Immature natural killer cell (primary cell): ENCODE data around the gene DGKQ. TPM values are rescaled to one million over a fixed set of nuclear protein-coding genes. Genes with fewer than 3 reads are reported as not detected.

Experiments
- DNase-seq, 3 donors: peaks; one replicate each; pipeline ENCODE4 v3.0.0; 2022; ENCODE audit warnings: mixed read lengths in 1 of 3
- H3K27ac Mint-ChIP-seq, 6 donors: one replicate each; pipeline ENCODE4 v1.8.0; 2020; ENCODE audit warnings: mixed read lengths in 6 of 6, mild to moderate bottlenecking in 5 of 6, inconsistent platforms in 4 of 6, moderate library complexity in 3 of 6
- H3K27me3 Mint-ChIP-seq, 3 donors: one replicate each; pipeline ENCODE4 v1.8.0; 2020 to 2021; ENCODE audit warnings: low read depth in 3 of 3, mild to moderate bottlenecking in 3 of 3, mixed read lengths in 3 of 3, moderate library complexity in 3 of 3, inconsistent platforms in 1 of 3
- H3K36me3 Mint-ChIP-seq, 3 donors: one replicate each; pipeline ENCODE4 v1.8.0; 2020; ENCODE audit warnings: mixed read lengths in 3 of 3, inconsistent platforms in 2 of 3, mild to moderate bottlenecking in 2 of 3
- H3K4me1 Mint-ChIP-seq, 2 donors: one replicate each; pipeline ENCODE4 v1.8.0; 2020; ENCODE audit warnings: inconsistent platforms in 2 of 2, mild to moderate bottlenecking in 2 of 2, mixed read lengths in 2 of 2, moderate library complexity in 1 of 2
- H3K4me3 Mint-ChIP-seq, 5 donors: one replicate each; pipeline ENCODE4 v1.8.0; 2020; ENCODE audit warnings: mild to moderate bottlenecking in 5 of 5, mixed read lengths in 5 of 5, inconsistent platforms in 3 of 5, moderate library complexity in 3 of 5
- H3K9me3 Mint-ChIP-seq, 6 donors: one replicate each; pipeline ENCODE4 v1.8.0; 2020; ENCODE audit warnings: mild to moderate bottlenecking in 6 of 6, mixed read lengths in 6 of 6, inconsistent platforms in 4 of 6, moderate library complexity in 3 of 6
- polyA plus RNA-seq, 3 donors: library from polyadenylated mRNA; unstranded; fragments of 300-500 nt; fragmentation: Illumina TruSeq; gene quantifications; one replicate each; pipeline ENCODE4 v1.2.3, GENCODE V29; 2021

DGKQ gene
- polyA plus RNA-seq, 3 donors from 2014 or later = 12.1 to 24.0 (median 14.0) TPM

GRCh38 chr4:961351-962230 lies 11.8 kb downstream of the DGKQ start:
- H3K36me3 Mint-ChIP-seq = peaks cover 0 to 5% (median 2%) of the 10 kb centered on the region in 3 donors
- peaks cover 0 to 2% (median 0%) of the 10 kb centered on the region in 6 donors for H3K9me3 Mint-ChIP-seq
- no peak for DNase-seq
- peaks cover 0 to 3% of the 10 kb centered on the region in 2 donors for H3K4me1 Mint-ChIP-seq
- no peak overlapping the region for H3K4me3 Mint-ChIP-seq
- H3K27me3 Mint-ChIP-seq = peaks cover 0 to 12% (median 2%) of the 10 kb centered on the region in 3 donors
- peak overlapping the region in 1 of 6 donors; percentile 13 for H3K27ac Mint-ChIP-seq

GRCh38 chr4:960636-961350 lies 12.6 kb downstream of the DGKQ start:
- H3K36me3 Mint-ChIP-seq = peaks cover 0 to 5% (median 3%) of the 10 kb centered on the region in 3 donors
- DNase-seq = no peak
- H3K27ac Mint-ChIP-seq = no peak overlapping the region
- peaks cover 0 to 10% (median 2%) of the 10 kb centered on the region in 3 donors for H3K27me3 Mint-ChIP-seq
- peaks cover 0 to 3% of the 10 kb centered on the region in 2 donors for H3K4me1 Mint-ChIP-seq
- peaks cover 0 to 2% (median 0%) of the 10 kb centered on the region in 6 donors for H3K9me3 Mint-ChIP-seq
- H3K4me3 Mint-ChIP-seq = no peak overlapping the region

- no peak overlapping the region for H3K4me3 Mint-ChIP-seq
- H3K27ac Mint-ChIP-seq = no peak overlapping the region
- H3K27me3 Mint-ChIP-seq = peaks cover 0 to 10% (median 2%) of the 10 kb centered on the region in 3 donors
- H3K36me3 Mint-ChIP-seq = peaks cover 0 to 5% (median 3%) of the 10 kb centered on the region in 3 donors
- no peak for DNase-seq
- H3K4me1 Mint-ChIP-seq = peaks cover 0 to 3% of the 10 kb centered on the region in 2 donors
- peaks cover 0 to 2% (median 0%) of the 10 kb centered on the region in 6 donors for H3K9me3 Mint-ChIP-seq
Observed at GRCh38 chr4:960140-960635, 13.2 kb downstream of the DGKQ start.

GRCh38 chr4:959338-960139 lies 13.8 kb downstream of the DGKQ start:
- H3K27ac Mint-ChIP-seq = peak overlapping the region in 2 of 6 donors; percentile 23 to 61
- H3K27me3 Mint-ChIP-seq = peaks cover 0 to 10% (median 2%) of the 10 kb centered on the region in 3 donors
- peaks cover 0 to 3% of the 10 kb centered on the region in 2 donors for H3K4me1 Mint-ChIP-seq
- no peak for DNase-seq
- no peak overlapping the region for H3K4me3 Mint-ChIP-seq
- peaks cover 0 to 8% (median 7%) of the 10 kb centered on the region in 3 donors for H3K36me3 Mint-ChIP-seq
- peaks cover 0 to 2% (median 0%) of the 10 kb centered on the region in 6 donors for H3K9me3 Mint-ChIP-seq

GRCh38 chr4:958696-959337 lies 14.6 kb downstream of the DGKQ start:
- DNase-seq = no peak
- H3K27ac Mint-ChIP-seq = peak overlapping the region in 4 of 6 donors; percentile 23 to 53 (median 30)
- no peak overlapping the region for H3K4me3 Mint-ChIP-seq
- H3K4me1 Mint-ChIP-seq = peaks cover 0 to 3% of the 10 kb centered on the region in 2 donors
- H3K36me3 Mint-ChIP-seq = peaks cover 0 to 10% (median 8%) of the 10 kb centered on the region in 3 donors
- H3K27me3 Mint-ChIP-seq = peaks cover 0 to 7% (median 2%) of the 10 kb centered on the region in 3 donors
- peaks cover 0 to 2% (median 0%) of the 10 kb centered on the region in 6 donors for H3K9me3 Mint-ChIP-seq

GRCh38 chr4:958314-958665 lies 15.1 kb downstream of the DGKQ start:
- Mint-ChIP-seq H3K36me3 (peaks cover 0 to 10% (median 8%) of the 10 kb centered on the region in 3 donors), H3K27ac (peak overlapping the region in 2 of 6 donors; percentile 23 to 53), H3K4me1 (peaks cover 0 to 3% of the 10 kb centered on the region in 2 donors), H3K9me3 (peaks cover 0 to 2% (median 0%) of the 10 kb centered on the region in 6 donors), H3K27me3 (peaks cover 0 to 7% (median 2%) of the 10 kb centered on the region in 3 donors), H3K4me3 (no peak overlapping the region)
- DNase-seq = no peak

- peaks cover 0 to 6% (median 2%) of the 10 kb centered on the region in 3 donors for H3K27me3 Mint-ChIP-seq
- H3K27ac Mint-ChIP-seq = peak overlapping the region in 2 of 6 donors; percentile 45 to 64
Observed at GRCh38 chr4:957581-958313, 15.6 kb downstream of the DGKQ start.

GRCh38 chr4:957231-957580 lies 16.2 kb downstream of the DGKQ start:
- no peak for DNase-seq

More at GRCh38 chr4:957581-958313, 15.6 kb downstream of the DGKQ start:
- peaks cover 0 to 3% of the 10 kb centered on the region in 2 donors for H3K4me1 Mint-ChIP-seq
- H3K4me3 Mint-ChIP-seq = no peak overlapping the region
- peaks cover 0 to 10% (median 8%) of the 10 kb centered on the region in 3 donors for H3K36me3 Mint-ChIP-seq
- peaks cover 0 to 2% (median 0%) of the 10 kb centered on the region in 6 donors for H3K9me3 Mint-ChIP-seq
- no peak for DNase-seq

GRCh38 chr4:956531-957230 lies 16.7 kb downstream of the DGKQ start:
- Mint-ChIP-seq H3K4me1 (peaks cover 0 to 3% of the 10 kb centered on the region in 2 donors), H3K27me3 (peaks cover 0 to 7% (median 2%) of the 10 kb centered on the region in 3 donors), H3K4me3 (no peak overlapping the region), H3K27ac (no peak overlapping the region), H3K36me3 (peaks cover 0 to 10% (median 8%) of the 10 kb centered on the region in 3 donors), H3K9me3 (no peaks in the 10 kb centered on the region)
- no peak for DNase-seq

More at GRCh38 chr4:957231-957580, 16.2 kb downstream of the DGKQ start:
- H3K4me3 Mint-ChIP-seq = no peak overlapping the region
- H3K4me1 Mint-ChIP-seq = peaks cover 0 to 3% of the 10 kb centered on the region in 2 donors
- H3K36me3 Mint-ChIP-seq = peaks cover 0 to 10% (median 8%) of the 10 kb centered on the region in 3 donors
- H3K27ac Mint-ChIP-seq = no peak overlapping the region
- peaks cover 0 to 8% (median 2%) of the 10 kb centered on the region in 3 donors for H3K27me3 Mint-ChIP-seq
- H3K9me3 Mint-ChIP-seq = peaks cover 0 to 2% (median 0%) of the 10 kb centered on the region in 6 donors

GRCh38 chr4:955931-956381 lies 17.4 kb downstream of the DGKQ start:
- peaks cover 0 to 10% (median 8%) of the 10 kb centered on the region in 3 donors for H3K36me3 Mint-ChIP-seq
- no peak overlapping the region for H3K27ac Mint-ChIP-seq
- no peak overlapping the region for H3K4me3 Mint-ChIP-seq
- peaks cover 0 to 7% (median 2%) of the 10 kb centered on the region in 3 donors for H3K27me3 Mint-ChIP-seq
- H3K9me3 Mint-ChIP-seq = no peaks in the 10 kb centered on the region
- no peak for DNase-seq
- peaks cover 0 to 3% of the 10 kb centered on the region in 2 donors for H3K4me1 Mint-ChIP-seq

GRCh38 chr4:955161-955921 lies 18.0 kb downstream of the DGKQ start:
- no peak overlapping the region for H3K4me3 Mint-ChIP-seq
- no peaks in the 10 kb centered on the region for H3K9me3 Mint-ChIP-seq
- DNase-seq = no peak
- peaks cover 0 to 3% of the 10 kb centered on the region in 2 donors for H3K4me1 Mint-ChIP-seq
- peaks cover 2 to 7% (median 2%) of the 10 kb centered on the region in 3 donors for H3K27me3 Mint-ChIP-seq
- no peak overlapping the region for H3K27ac Mint-ChIP-seq
- H3K36me3 Mint-ChIP-seq = peaks cover 0 to 10% (median 8%) of the 10 kb centered on the region in 3 donors
